Naive thymus-derived CD4-positive, alpha-beta T cell (primary cell): ENCODE results near the gene SUFU. TPM values are rescaled to one million over a fixed set of nuclear protein-coding genes. Genes with fewer than 3 reads are reported as not detected.

Experiments
- ATAC-seq: fragments of 150-1000 bp; cut with Tn5 transposase; 2 replicates; pipeline ENCODE4 v1.10.0; 2021; ENCODE audit warnings: mild to moderate bottlenecking, moderate library complexity
- CTCF ChIA-PET: fragments of 350-600 bp; sonication (Branson Sonifier 250); formaldehyde crosslinking; loops from one replicate; lab custom pipeline; 2021; ENCODE audit warnings: antibody characterized with exemption; lab: Charles Lee
- POLR2A ChIA-PET: fragments of 350-600 bp; sonication (Branson Sonifier 250); formaldehyde crosslinking; loops from one replicate; lab custom pipeline; 2021; ENCODE audit warnings: antibody characterized with exemption, inconsistent platforms; lab: Charles Lee
- DNase-seq, 9 donors: peaks; one replicate each; pipeline versions ENCODE4 v3.0.0 to v3.0.0-alpha.2; 2020 to 2022; ENCODE audit warnings: mixed read lengths in 1 of 9
- H3K27ac ChIP-seq: one replicate; pipeline ENCODE4 v1.7.0; 2013; ENCODE audit warnings: mild to moderate bottlenecking, low read depth, low read length, moderate library complexity
- H3K27me3 ChIP-seq, 2 donors: one replicate each; pipeline ENCODE4 v1.7.0; 2013; ENCODE audit warnings: low read length in 2 of 2, mild to moderate bottlenecking in 2 of 2, moderate library complexity in 2 of 2; ENCODE audit not compliant: control insufficient read depth in 2 of 2, insufficient read depth in 2 of 2
- H3K36me3 ChIP-seq, 3 experiments: 1 replicate in 2 of 3; 2 replicates in 1 of 3; pipeline ENCODE4 v1.7.0; 2013; ENCODE audit warnings: low read length in 3 of 3, mild to moderate bottlenecking in 3 of 3, moderate library complexity in 1 of 3; ENCODE audit not compliant: insufficient read depth in 3 of 3, control insufficient read depth in 2 of 3
- H3K4me1 ChIP-seq, 2 donors: one replicate each; pipeline ENCODE4 v1.7.0; 2013; ENCODE audit warnings: low read length in 2 of 2, mild to moderate bottlenecking in 2 of 2, moderate library complexity in 1 of 2; ENCODE audit not compliant: control insufficient read depth in 2 of 2, insufficient read depth in 2 of 2
- H3K4me3 ChIP-seq: 2 replicates; pipeline ENCODE4 v1.7.0; 2013; ENCODE audit warnings: mild to moderate bottlenecking, low read length
- H3K9me3 ChIP-seq, 3 experiments: 1 replicate in 2 of 3; 2 replicates in 1 of 3; pipeline ENCODE4 v1.7.0; 2013; ENCODE audit warnings: low read length in 3 of 3; ENCODE audit not compliant: control insufficient read depth in 2 of 3
- H3K27ac Mint-ChIP-seq, 9 donors: one replicate each; pipeline ENCODE4 v1.8.0; 2020 to 2022; ENCODE audit warnings: mixed read lengths in 9 of 9, mild to moderate bottlenecking in 8 of 9, moderate library complexity in 5 of 9, inconsistent platforms in 2 of 9
- H3K27me3 Mint-ChIP-seq, 5 donors: one replicate each; pipeline ENCODE4 v1.8.0; 2021 to 2022; ENCODE audit warnings: mixed read lengths in 5 of 5, mild to moderate bottlenecking in 1 of 5
- H3K36me3 Mint-ChIP-seq, 5 donors: one replicate each; pipeline ENCODE4 v1.8.0; 2020 to 2022; ENCODE audit warnings: mixed read lengths in 5 of 5, mild to moderate bottlenecking in 3 of 5, inconsistent platforms in 1 of 5
- H3K4me1 Mint-ChIP-seq, 7 donors: one replicate each; pipeline ENCODE4 v1.8.0; 2020 to 2022; ENCODE audit warnings: mixed read lengths in 7 of 7, mild to moderate bottlenecking in 3 of 7, inconsistent platforms in 1 of 7
- H3K4me3 Mint-ChIP-seq, 10 donors: one replicate each; pipeline ENCODE4 v1.8.0; 2020 to 2022; ENCODE audit warnings: mild to moderate bottlenecking in 10 of 10, mixed read lengths in 10 of 10, moderate library complexity in 6 of 10, inconsistent platforms in 2 of 10
- H3K9me3 Mint-ChIP-seq, 11 donors: one replicate each; pipeline ENCODE4 v1.8.0; 2020 to 2022; ENCODE audit warnings: mixed read lengths in 11 of 11, mild to moderate bottlenecking in 4 of 11, inconsistent platforms in 1 of 11, moderate library complexity in 1 of 11
- intact Hi-C, 2 donors: fragments of 100-400 bp; cut with micrococcal nuclease; formaldehyde crosslinking; loops; one replicate each; pipeline ENCODE4 v1.15.1; 2023
- polyA plus RNA-seq, 2 donors: library from polyadenylated mRNA; unstranded; fragments of 300-500 nt; fragmentation: Illumina TruSeq; gene quantifications; one replicate each; pipeline ENCODE4 v1.2.3, GENCODE V29; 2021
- total RNA-seq, 6 experiments: library from RNA in 5 of 6; stranded (reverse) in 5 of 6; gene quantifications; 1 replicate in 5 of 6; 2 replicates in 1 of 6; pipeline ENCODE4 v1.2.3 and lab custom pipeline; 2021 to 2026

The SUFU gene
- total and polyA plus RNA-seq, 7 experiments from 2014 or later: 2.9 to 17.5 (median 14.4) TPM

DNA sequence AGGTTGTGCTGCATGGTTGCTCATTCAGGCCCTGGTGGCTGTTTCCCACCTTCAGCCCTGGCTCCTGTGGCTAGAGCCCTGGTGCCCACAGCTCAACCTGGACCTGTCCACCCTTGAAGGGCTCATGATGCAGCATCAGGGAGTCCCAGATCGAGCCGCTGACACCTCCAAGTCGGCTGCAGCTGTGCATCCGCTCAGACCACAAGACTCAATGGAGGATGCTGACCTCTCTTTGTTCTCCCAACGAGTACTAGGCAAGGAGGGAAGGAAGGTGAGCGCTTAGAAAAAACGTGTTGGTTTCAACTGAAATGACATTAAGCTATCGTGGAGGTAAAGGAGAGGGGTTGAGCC is 43.0 kb upstream of the SUFU start:
- intact Hi-C loops: loop anchor here (1.0 to 5.0 kb wide), 12 partner anchors 11 to 329 kb away; partner anchors contain the start of genes ACTR1A (in 2 of the 2), CUEDC2 (in 2 of the 2), GBF1 (in 1 of the 2) and NOLC1 (in 1 of the 2)
- peak; percentile 16 for ATAC-seq

DNA sequence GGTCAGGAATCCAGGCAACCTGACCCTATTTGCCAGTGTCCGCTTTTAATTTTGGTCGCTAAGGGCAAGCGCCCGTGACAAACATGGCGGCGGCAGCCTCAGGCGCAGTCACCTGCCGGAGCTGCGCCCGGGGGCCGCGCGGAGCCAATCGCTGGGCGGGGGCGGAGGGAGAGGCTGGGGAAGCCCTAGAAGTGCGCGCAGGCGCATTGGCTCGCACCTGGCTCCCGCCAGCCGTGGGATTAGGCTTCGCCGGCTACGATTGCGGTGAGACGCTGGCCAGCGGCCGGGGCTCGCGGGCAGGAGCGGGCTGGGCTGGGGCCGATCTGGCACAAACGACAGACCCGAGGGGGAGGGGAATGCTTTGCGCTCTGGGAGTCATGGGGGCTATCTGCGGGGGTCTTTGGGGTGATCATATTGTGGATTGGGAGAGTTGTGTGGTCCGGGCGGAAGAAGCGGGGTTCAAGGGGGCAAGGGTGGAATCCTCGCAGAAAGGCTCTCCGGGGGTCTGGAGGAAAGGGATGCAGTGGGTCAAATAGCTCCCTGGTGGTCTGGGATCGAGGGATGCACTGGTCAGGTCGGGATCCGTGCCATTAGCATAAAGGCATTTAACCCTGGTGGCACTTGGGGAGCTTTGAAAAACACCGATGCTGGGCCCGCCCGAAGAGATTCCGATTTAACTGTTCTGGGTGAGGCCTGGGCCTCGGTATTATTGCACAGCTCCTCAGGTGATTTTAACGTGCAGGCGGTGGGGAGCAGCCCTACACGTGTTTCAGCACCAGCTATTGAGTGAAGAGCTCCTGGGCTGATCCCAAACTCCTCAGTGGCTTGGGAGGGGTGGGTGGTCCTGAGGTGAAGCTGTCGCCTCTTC is 42.4 kb upstream of the SUFU start:
- peaks cover 19 to 40% (median 34%) of the 10 kb centered on the region in 7 donors for H3K4me1 Mint-ChIP-seq
- peak; percentile 99 for ATAC-seq
- no peaks in the 10 kb centered on the region for H3K36me3 Mint-ChIP-seq
- Histone ChIP-seq H3K4me3 (peak overlapping the region; percentile 93), H3K27me3 (no peaks in the 10 kb centered on the region), H3K9me3 (no peaks in the 10 kb centered on the region), H3K27ac (peak overlapping the region; percentile 74), H3K4me1 (peaks cover 9 to 14% of the 10 kb centered on the region in 2 donors), H3K36me3 (peaks cover 0 to 1% (median 0%) of the 10 kb centered on the region in 3 experiments)
- peak; percentile 84 to 95 (median 90) for DNase-seq
- CTCF ChIA-PET: interaction anchor here (0.7 to 2.3 kb wide), 6 partner anchors 17 to 122 kb away, joined by 3 to 11 read pairs (median 4); partner anchors contain the start of gene FBXL15
- H3K4me3 Mint-ChIP-seq: peak overlapping the region; percentile 83 to 96 (median 92)
- POLR2A ChIA-PET: interaction anchor here (0.7 to 5.5 kb wide), 16 partner anchors 10 to 678 kb away, joined by 3 to 73 read pairs (median 4); partner anchors contain the start of genes ACTR1A, C10orf95, CUEDC2 and FBXL15
- H3K27me3 Mint-ChIP-seq: peaks cover 0 to 2% (median 0%) of the 10 kb centered on the region in 5 donors
- intact Hi-C loops: loop anchor here (1.0 to 5.0 kb wide), 12 partner anchors 11 to 329 kb away; partner anchors contain the start of genes ACTR1A (in 2 of the 2), CUEDC2 (in 2 of the 2), GBF1 (in 1 of the 2) and NOLC1 (in 1 of the 2)
- no peaks in the 10 kb centered on the region for H3K9me3 Mint-ChIP-seq
- H3K27ac Mint-ChIP-seq: peak overlapping the region; percentile 72 to 90 (median 85)

More for the DNA sequence above, 43.0 kb upstream of the SUFU start:
- Mint-ChIP-seq H3K9me3 (no peaks in the 10 kb centered on the region), H3K27ac (peak overlapping the region in 8 of 9 donors; percentile 59 to 90 (median 85)), H3K4me3 (peak overlapping the region; percentile 83 to 96 (median 92)), H3K36me3 (peaks cover 0 to 1% (median 0%) of the 10 kb centered on the region in 5 donors), H3K4me1 (peaks cover 19 to 40% (median 34%) of the 10 kb centered on the region in 7 donors), H3K27me3 (peaks cover 0 to 2% (median 0%) of the 10 kb centered on the region in 5 donors)
- ChIA-PET POLR2A (interaction anchor here (0.7 to 5.5 kb wide), 11 partner anchors 10 to 67 kb away, joined by 3 to 73 read pairs (median 4); partner anchors contain the start of genes ACTR1A, C10orf95 and CUEDC2), CTCF (interaction anchor here (1.1 to 2.3 kb wide), 5 partner anchors 18 to 123 kb away, joined by 3 to 11 read pairs (median 3); partner anchors contain the start of gene FBXL15)
- H3K9me3 ChIP-seq: no peaks in the 10 kb centered on the region
- no peaks in the 10 kb centered on the region for H3K27me3 ChIP-seq
- H3K4me1 ChIP-seq: peaks cover 9 to 14% of the 10 kb centered on the region in 2 donors
- peak overlapping the region; percentile 74 for H3K27ac ChIP-seq
- peaks cover 0 to 7% (median 0%) of the 10 kb centered on the region in 3 experiments for H3K36me3 ChIP-seq
- peak overlapping the region; percentile 93 for H3K4me3 ChIP-seq
- DNase-seq: no peak

DNA sequence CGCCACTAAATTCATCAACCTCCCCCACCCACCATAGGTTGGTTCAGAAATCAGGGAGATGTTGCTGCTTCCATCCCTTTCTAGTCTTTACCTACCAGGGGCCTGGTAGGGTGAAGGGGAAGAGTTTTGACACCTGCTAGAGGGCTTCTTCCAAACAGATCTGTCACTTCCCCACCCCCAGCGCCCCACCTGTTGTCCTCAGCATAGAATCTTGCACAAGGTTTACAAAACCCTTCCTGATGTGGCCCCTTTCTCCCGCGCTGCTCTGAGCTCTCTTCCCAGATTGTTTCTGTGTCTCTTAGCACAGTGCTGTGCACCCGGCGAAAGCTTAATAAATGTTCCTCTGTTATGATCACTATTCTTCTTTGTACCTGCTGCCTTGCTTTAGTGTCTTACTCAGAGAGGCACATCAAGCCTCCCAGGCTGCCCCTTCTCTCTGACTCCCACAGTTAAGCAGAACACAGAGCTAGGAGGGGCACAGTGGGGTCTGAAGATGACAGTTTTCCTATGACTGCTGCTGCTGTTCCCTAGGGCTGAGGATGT is 41.2 kb upstream of the SUFU start:
- peaks cover 9 to 14% of the 10 kb centered on the region in 2 donors for H3K4me1 ChIP-seq
- no peak overlapping the region for H3K27ac ChIP-seq
- ChIA-PET CTCF (interaction anchor here (2.3 kb wide), 1 partner anchor 41 kb away, joined by 11 read pairs; the partner anchor contains the start of gene FBXL15), POLR2A (interaction anchor here (0.6 to 5.5 kb wide), 5 partner anchors 9 to 342 kb away, joined by 3 to 73 read pairs (median 3); partner anchors contain the start of gene C10orf95)
- no peaks in the 10 kb centered on the region for H3K9me3 Mint-ChIP-seq
- H3K27me3 Mint-ChIP-seq: peaks cover 0 to 2% (median 0%) of the 10 kb centered on the region in 5 donors
- ATAC-seq: no peak
- intact Hi-C loops: loop anchor here in 1 of 2 donors (5.0 kb wide), 2 partner anchors 310 to 330 kb away; partner anchors contain the start of genes NOLC1 and PPRC1
- DNase-seq: no peak
- no peaks in the 10 kb centered on the region for H3K36me3 ChIP-seq
- H3K9me3 ChIP-seq: no peaks in the 10 kb centered on the region
- peaks cover 0 to 4% (median 0%) of the 10 kb centered on the region in 5 donors for H3K36me3 Mint-ChIP-seq
- peak overlapping the region in 1 of 9 donors; percentile 8 for H3K27ac Mint-ChIP-seq
- no peaks in the 10 kb centered on the region for H3K27me3 ChIP-seq
- H3K4me3 Mint-ChIP-seq: peak overlapping the region; percentile 64 to 96 (median 89)
- peaks cover 19 to 38% (median 34%) of the 10 kb centered on the region in 7 donors for H3K4me1 Mint-ChIP-seq
- H3K4me3 ChIP-seq: no peak overlapping the region

DNA sequence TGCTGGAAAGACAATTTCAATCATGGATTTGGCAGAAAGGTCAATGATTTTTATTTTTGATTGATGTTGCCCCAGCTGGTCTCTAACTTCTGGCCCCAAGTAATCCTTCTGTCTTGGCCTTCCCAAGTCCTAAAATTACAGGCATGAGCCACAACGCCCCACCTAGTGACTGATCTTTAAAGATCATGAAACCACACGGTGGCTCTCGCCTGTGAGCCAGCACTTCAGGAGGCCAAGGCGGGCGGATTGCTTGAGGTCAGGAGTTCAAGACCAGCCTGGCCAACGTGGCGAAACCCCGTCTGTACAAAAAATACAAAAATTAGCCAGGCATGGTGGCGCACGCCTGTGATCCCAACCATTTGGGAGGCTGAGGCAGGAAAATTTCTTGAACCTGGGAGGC is 39.8 kb upstream of the SUFU start:
- Histone ChIP-seq H3K27ac (no peak overlapping the region), H3K36me3 (peaks cover 0 to 4% (median 0%) of the 10 kb centered on the region in 3 experiments), H3K9me3 (no peaks in the 10 kb centered on the region), H3K4me1 (peaks cover 9 to 14% of the 10 kb centered on the region in 2 donors), H3K27me3 (no peaks in the 10 kb centered on the region), H3K4me3 (no peak overlapping the region)
- intact Hi-C loops: loop anchor here in 1 of 2 donors (5.0 kb wide), 2 partner anchors 312 to 332 kb away; partner anchors contain the start of genes NOLC1 and PPRC1
- ChIA-PET POLR2A (interaction anchor here (0.6 to 1.2 kb wide), 2 partner anchors 14 to 29 kb away, joined by 3 read pairs; no protein-coding TSS in a partner anchor), CTCF (interaction anchor here (0.7 kb wide), 2 partner anchors 15 to 117 kb away, joined by 3 read pairs; no protein-coding TSS in a partner anchor)
- DNase-seq (no peak), ATAC-seq (no peak)
- peaks cover 20 to 39% (median 34%) of the 10 kb centered on the region in 7 donors for H3K4me1 Mint-ChIP-seq
- H3K27me3 Mint-ChIP-seq: peaks cover 0 to 2% (median 0%) of the 10 kb centered on the region in 5 donors
- H3K36me3 Mint-ChIP-seq: peaks cover 0 to 6% (median 3%) of the 10 kb centered on the region in 5 donors
- no peak overlapping the region for H3K27ac Mint-ChIP-seq
- peak overlapping the region in 1 of 10 donors; percentile 7 for H3K4me3 Mint-ChIP-seq
- no peaks in the 10 kb centered on the region for H3K9me3 Mint-ChIP-seq

DNA sequence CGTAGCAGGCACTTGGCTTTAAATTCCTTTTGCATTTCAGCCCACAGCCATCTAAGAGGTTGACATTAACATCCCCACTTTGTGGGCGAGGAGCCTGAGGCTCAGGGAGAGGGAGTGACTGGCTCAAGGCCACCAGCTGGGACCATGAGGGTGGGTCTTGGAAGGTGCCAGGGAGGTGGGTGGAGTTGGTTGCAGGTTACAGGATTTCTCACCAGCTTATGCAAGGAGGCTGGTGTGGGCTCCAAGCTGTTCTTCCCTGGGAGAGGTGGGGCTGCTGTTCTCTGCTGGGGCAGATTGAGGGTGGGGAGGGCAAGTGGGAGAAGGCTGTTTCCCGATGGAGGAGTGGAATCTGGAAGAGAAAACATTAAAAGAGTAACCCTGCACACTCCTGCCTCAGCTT is 38.3 kb upstream of the SUFU start:
- CTCF ChIA-PET: interaction anchor here (0.9 to 1.1 kb wide), 3 partner anchors 13 to 218 kb away, joined by 3 to 4 read pairs (median 3); no protein-coding TSS in a partner anchor
- no peaks in the 10 kb centered on the region for H3K9me3 Mint-ChIP-seq
- peaks cover 0 to 10% (median 0%) of the 10 kb centered on the region in 3 experiments for H3K36me3 ChIP-seq
- no peak overlapping the region for H3K27ac Mint-ChIP-seq
- H3K27me3 Mint-ChIP-seq: peaks cover 0 to 2% (median 0%) of the 10 kb centered on the region in 5 donors
- intact Hi-C loops: no loop called here
- H3K36me3 Mint-ChIP-seq: peaks cover 0 to 10% (median 5%) of the 10 kb centered on the region in 5 donors
- POLR2A ChIA-PET: interaction anchor here (1.0 to 1.3 kb wide), 3 partner anchors 14 to 62 kb away, joined by 3 to 4 read pairs (median 4); partner anchors contain the start of gene C10orf95
- no peaks in the 10 kb centered on the region for H3K27me3 ChIP-seq
- no peak overlapping the region for H3K27ac ChIP-seq
- peaks cover 9 to 14% of the 10 kb centered on the region in 2 donors for H3K4me1 ChIP-seq
- DNase-seq: no peak
- no peaks in the 10 kb centered on the region for H3K9me3 ChIP-seq
- no peak for ATAC-seq
- H3K4me3 Mint-ChIP-seq: no peak overlapping the region
- no peak overlapping the region for H3K4me3 ChIP-seq
- peaks cover 21 to 41% (median 30%) of the 10 kb centered on the region in 7 donors for H3K4me1 Mint-ChIP-seq
